ENCODE results near the gene FAM184B.

GRCh38 chr4:17580969-17581368 is 200.5 kb downstream of the FAM184B start:
- no peak for TF ChIP-seq CTCF (IDR thresholded peaks at IDR 0.05)
- TF ChIP-seq POLR2A (IDR thresholded peaks at IDR 0.05), result no peak
